ENCODE measurements around the gene ZNF749.
"Not testable (repeated sequence)": the region's sequence is repeated elsewhere in the genome, so short reads cannot be mapped to it uniquely, and the experiment has no call there.

The ZNF749 gene

DNA sequence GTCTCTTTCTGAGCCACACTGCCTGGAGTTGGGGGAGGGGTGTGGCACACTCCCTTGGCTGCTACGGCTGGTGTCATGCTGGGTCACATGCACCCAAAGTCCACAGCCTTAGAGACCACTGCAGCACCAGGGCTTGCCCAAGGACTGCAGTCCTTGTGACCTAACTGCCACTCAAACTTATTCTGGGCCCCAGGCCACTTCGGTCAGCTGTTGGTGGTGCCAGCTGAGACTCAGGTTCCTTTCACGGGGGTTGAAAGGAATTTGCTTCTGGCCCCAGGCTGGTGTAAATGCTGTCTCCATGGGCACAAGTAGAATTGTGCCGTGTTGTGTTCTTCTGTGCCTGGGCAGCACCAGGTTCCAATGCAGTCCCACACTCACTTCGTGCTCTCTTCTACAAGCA is 31.4 kb downstream of the ZNF749 start:
- no peak for DNase-seq

GRCh38 chr19:57473646-57474045 is 38.5 kb downstream of the ZNF749 start:
- DNase-seq: no peak

GRCh38 chr19:57477191-57478008 is 42.3 kb downstream of the ZNF749 start, which contains the start of gene ZNF772:
Gene ZNF772 (minus strand): TSS chr19:57477566. CDS start chr19:57477309, 257 bp downstream.
- DNase-seq: peak; percentile 89 to 94 (median 94)

- peak; percentile 87 to 94 (median 90) for DNase-seq
Observed at GRCh38 chr19:57487477-57488298, 52.6 kb downstream of the ZNF749 start, which contains the start of gene ZNF419. Gene ZNF419 (plus strand): TSS chr19:57487750. CDS start chr19:57487951, 201 bp downstream.

DNA sequence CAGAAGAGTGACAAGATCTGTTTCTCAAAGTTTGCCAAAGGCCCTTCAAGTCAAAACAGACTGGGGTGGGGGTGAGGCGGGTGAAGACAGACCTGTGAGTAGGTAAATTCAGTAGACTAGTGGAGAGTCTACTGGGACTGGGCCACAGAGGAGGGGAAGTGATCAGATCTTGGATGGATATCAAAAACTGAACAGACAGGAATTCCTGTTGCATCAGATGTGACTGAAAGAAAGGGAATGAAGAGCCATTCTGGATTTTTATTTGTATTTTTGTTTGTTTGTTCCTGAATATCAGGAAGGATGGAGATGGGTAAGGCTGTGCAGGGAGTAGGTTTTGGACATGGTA is 53.1 kb downstream of the ZNF749 start:
- DNase-seq: not testable (repeated sequence)
